ENCODE data around the gene ALOX15.
"Not testable (repeated sequence)": the region's sequence is repeated elsewhere in the genome, so short reads cannot be mapped to it uniquely, and the experiment has no call there.

The ALOX15 gene

DNA sequence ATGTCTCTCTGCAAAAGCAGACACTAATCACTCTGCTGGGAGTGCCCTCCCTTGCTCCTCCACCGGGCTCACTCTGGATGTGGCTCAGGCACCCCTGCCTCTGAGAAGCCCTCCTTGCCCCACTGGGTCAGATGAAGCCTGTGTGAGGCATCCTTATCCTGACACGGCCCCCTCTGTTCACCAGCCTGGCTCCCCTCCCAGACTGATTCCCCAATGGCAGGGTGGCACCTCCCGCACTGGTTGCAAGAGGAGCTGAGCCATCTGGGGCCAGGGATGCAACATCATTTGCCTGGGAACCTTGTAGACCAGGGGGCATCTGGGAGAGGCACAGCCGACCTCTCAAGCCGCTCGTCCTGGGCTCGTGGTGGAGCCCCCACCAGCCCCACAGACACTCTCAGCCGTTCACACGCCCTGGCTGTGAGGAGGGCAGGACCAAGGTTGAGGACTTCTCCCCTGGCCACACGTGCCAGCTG is 50.5 kb downstream of the ALOX15 start:
- no peak for DNase-seq

DNA sequence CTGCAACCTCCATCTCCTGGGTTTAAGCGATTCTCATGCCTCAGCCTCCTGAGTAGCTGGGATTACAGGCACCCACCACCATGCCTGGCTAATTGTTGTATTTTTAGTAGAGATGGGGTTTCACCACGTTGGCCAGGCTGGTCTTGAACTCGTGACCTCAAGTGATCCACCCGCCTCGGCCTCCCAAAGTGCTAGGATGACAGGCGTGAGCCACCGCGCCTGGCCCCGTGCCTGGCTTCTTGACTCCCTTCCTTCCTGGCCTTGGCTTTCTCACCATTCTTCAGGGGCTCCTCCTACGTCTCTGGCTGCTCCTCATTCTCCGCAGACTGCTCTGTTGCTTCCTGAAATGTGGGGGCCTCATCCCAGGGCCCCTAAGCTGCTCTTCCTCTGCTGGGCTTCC is 51.4 kb downstream of the ALOX15 start:
- not testable (repeated sequence) for DNase-seq

DNA sequence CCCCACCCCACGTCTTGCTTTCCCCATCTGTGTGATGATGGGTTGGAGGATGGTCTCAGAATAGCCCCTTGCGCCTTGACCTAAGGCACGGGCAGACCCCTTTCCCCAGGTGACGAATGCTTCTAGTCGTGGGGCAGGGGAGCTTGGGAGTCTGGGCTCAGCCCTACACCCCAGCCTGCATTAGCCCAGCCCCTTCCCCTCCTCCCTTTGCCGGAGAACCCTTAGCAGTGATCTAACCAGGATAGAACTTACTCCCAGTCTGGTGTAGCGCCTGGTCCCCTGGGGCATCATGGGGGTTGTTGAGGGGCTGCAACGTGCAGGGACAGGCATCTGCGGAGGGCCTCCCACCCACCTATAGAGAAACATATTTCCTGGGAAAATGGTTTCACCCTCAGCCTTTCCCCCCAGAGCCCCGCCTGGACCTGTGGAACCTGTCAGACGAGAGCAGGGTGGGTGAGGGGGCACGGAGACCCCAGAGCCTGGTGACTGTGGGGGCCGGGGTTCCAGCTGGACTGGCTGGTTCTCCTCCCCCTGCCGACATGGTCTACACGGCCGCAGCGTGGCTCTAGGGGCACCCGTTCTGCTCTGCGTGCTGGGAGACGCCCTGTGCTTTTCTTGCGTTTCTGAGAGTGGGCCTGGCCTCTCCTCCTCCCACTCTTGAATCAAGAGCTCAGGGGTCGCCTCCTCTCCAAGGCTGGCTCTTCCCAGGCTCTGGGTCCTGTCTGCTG is 52.4 kb downstream of the ALOX15 start:
- DNase-seq = no peak

DNA sequence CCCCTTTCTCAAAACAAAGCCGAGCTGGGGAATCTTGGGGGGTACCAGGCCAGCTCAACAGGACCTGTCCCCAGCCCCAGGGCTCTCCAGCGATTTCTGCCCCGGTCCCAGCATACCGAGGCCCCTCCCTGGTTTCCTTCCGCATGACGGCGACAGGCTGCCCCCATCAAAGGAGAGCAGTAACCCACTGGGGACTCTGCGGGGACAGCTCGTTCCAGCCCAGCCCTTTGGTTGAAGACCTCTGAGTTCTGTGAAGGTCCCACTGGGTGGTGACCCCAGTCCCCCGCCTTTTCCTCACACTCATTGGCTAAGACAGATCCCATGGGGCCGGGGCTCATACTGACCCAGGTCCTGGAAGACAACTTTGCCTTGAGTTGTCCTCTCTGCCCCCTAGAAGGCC is 53.1 kb downstream of the ALOX15 start:
- DNase-seq = no peak

DNA sequence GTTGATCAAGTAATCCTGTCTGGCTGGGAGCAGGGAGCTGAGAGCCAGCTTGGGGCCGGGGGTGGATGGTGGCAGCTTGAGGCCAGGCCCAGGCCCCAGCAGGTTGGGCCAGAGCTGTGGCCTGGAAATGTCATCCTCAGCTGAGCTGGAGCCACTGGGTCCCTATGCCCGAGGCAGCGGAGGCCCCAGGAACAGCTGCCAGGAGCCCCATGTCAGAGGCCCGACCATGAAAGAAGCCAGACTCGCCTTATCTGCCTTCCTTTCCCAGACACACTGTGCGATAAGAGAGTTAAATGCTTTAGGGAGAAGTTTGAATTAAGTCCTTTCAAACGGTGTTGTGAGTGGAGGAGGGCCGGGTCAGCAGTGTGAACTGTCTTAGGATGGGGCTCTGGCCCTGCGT is 53.7 kb downstream of the ALOX15 start:
- no peak for DNase-seq

DNA sequence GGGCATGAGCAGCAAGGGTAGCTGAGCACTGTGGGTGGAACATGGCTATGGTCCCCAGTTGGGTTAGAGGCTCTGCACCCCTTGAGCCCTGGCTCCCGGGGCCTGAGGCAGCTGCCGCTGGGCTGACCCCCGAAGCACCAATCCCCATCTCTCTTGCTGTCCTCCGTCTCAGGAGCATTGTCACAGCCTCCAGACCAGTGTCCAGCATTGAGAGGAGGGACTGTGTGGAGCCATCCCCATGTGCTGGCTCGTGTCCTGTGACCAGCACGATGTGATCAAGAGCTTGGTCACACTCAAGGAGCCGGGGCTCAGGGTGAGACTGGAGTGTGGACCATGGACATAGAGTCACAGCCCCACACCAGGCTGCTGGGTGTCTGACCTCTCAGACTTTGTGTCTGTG is 54.3 kb downstream of the ALOX15 start:
- no peak for DNase-seq

DNA sequence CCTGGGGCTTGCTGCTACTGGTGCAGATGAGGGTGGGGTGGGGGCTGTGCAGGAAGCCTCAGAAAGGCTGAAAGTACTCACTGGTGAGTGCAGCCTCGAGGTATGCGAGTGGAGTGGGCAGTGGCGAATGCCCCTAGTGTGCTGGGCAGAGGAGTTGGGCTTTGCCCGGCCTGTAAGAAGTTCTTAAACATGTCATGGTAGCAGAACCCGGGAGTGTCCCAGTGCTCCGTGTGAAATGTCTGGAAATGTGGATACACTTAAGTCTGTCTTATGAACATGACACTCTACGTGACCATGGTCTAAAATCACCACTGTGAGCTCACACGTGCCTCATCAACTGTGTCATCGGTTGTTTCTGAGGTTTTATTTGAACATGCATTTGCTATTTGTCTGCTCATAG is 55.4 kb downstream of the ALOX15 start:
- DNase-seq = no peak

DNA sequence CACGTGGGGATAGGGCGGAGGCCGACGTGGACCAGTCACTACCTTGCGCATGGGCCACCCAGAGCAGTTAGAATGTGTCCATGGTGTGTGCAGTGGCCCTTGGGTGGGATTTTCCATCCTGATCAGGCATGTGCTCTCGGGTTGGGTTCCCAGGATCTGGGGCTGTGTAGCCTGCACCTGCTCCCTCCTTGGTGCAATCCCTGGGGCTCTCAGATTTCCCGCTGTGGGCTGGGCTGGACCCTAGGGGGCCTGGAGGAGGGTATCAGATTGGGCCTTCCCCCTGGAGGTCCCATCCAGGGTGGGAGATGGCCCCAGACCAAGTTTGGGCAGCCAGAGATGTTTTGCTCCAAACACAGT is 55.9 kb downstream of the ALOX15 start:
- DNase-seq = no peak

DNA sequence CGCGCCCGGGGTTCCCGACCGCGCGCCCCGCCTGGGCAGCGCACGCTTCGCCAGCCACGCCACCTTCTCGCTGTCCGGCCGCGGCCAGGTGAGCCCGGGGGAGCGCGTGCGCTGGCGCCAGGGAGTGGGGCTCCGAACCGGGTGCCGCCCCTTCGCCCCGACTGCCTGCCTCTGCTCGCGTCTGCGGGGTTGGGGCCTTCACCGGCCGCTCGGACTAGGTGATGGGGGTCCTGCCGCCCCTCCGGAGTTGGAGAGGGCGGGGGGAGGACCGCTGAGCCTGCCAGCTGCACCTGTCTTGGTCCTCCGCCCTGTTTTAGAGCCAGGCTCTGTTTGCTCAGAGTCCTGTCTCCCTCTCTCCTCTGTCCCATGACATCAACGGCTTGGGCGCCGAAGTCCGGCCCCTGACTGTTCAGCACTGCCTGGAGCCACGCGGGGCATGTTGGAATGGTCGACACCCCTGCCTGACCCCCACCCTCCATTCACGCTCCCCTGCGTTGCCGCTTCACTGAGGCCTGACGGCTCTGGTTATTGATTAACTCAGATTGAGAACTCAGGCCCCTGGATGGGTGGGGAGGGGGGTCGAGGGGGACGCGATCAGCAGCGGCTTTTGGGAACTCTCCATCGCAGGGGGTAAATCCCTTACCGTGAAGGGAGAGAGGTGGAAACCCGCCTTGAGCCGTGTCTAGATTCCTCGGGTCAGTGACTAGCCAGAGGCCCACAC is 56.4 kb downstream of the ALOX15 start:
- no peak for DNase-seq

DNA sequence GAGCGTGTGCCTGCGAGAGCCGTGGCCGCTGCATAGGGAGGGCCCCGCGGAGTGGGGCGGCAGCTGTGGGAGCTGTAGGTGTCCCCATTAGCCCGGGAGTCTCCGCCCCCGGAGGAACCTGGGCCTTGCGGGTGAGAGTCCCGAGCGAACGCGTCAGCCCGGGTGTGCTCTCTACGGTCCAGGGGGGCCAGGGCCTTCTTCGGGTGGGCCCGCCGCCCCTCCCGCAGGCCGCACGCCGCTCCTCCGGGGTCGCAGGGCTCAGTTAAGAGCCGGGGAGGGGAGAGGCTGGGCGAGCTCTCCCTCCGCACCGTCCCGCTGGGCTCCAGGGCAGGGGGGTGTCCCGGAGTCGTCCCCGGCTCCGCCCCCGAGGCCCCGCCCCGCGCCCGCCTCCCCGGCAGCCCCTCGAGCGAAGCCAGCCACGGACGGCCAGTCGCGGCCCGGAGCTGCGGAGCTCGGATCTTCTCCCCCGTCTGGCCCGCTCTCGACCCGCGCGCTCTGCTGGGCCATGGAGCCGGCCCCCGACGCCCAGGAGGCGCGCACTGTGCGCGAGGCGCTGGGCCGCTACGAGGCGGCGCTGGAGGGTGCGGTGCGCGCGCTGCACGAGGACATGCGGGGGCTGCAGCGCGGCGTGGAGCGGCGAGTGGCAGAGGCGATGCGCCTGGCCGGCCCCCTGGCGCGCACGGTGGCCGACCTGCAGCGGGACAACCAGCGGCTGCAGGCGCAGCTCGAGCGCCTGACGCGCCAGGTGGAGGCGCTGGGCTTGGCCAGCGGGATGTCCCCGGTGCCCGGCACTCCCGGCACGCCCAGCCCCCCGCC is 57.2 kb downstream of the ALOX15 start, which contains the start of gene SMTNL2:
TSS of gene SMTNL2 (plus strand) at position 429 of the 816 bp plus-strand sequence. CDS start at position 506, 77 bp downstream.
- DNase-seq = no peak

DNA sequence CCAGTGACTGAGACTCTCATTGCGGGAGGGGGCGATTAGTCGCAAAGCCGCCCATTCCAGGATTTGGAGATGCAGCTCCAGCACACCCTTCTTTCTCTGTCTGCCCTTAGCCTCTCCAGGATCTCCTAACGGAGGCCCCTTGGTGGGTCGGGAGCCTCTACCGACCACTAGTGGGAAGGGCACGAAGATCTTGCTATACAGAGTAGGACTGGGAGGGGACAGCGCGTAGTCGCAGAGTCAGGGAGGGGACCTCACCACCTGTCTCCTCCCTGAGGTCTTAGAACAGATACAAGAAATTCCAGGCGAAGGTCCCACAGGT is 57.7 kb downstream of the ALOX15 start:
- no peak for DNase-seq

DNA sequence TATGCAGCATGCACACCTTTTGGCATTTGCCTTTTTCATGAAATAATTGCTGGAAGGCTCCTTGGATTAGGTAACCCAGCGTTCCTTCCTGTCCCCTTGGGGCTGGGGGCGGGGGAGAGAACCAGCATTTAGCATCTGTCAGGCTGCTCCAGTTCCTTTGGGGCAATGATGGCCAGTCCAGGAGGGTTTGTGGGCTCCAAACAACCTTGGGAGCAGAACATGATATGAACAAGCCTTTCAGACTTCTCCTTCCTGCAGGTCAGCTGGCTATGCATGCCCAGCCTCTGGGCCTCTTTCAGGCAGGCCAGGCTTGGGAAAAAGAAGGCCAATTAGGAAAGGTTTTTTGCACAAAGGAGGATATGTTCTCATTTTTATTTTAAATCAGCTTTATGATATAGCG is 58.3 kb downstream of the ALOX15 start:
- DNase-seq = no peak

DNA sequence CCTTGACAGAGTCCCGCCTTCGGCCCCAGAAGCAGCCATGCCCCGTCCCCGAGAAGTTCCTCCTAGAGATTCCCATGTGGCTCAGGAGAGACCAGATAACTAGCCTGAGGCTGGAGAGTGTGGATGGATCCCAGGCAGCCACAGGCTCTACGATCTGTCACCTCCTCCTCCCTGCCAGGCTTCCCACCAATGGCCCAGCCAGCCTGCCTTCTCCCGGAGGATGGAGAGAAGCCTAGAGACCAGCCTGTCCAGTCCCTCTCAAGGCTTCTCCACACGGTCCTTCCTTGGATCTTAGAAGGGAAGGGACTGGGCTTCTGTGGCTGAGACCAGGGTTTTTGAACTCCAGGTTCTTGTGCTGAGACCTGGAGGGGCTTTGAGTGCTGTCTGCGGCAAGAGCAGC is 58.8 kb downstream of the ALOX15 start:
- DNase-seq = no peak

DNA sequence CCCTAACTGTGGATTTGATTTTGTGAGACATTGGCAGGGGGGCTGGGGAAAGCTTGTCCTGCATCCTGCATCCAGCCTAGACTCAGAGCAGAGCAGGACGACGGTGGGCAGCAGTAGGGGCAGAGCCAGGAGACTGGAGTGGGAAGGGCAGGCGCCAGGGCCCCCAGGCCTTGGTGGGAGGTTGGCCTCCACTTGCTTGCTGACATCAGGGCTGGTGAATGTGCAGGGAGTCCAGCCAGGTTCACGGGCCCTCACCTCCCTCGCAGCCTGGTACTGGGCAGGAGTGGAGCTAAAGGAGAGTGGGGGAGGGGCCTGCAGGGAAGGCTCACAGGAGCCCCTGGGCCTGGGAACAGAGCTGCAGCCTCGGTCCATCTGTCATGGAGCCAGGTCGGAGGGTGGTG is 59.4 kb downstream of the ALOX15 start:
- DNase-seq = no peak
